HG02588 (cell line): ENCODE data around the gene RNASET2.
"Not testable (repeated sequence)": the region's sequence is repeated elsewhere in the genome, so short reads cannot be mapped to it uniquely, and the experiment has no call there.

ENCODE experiments used
- ATAC-seq: cut with Tn5 transposase; IDR thresholded peaks from one replicate; pipeline ENCODE4 v1.9.1; 2021; ENCODE audit warnings: mild to moderate bottlenecking, moderate library complexity; ENCODE audit not compliant: unreplicated experiment

RNASET2 gene

DNA sequence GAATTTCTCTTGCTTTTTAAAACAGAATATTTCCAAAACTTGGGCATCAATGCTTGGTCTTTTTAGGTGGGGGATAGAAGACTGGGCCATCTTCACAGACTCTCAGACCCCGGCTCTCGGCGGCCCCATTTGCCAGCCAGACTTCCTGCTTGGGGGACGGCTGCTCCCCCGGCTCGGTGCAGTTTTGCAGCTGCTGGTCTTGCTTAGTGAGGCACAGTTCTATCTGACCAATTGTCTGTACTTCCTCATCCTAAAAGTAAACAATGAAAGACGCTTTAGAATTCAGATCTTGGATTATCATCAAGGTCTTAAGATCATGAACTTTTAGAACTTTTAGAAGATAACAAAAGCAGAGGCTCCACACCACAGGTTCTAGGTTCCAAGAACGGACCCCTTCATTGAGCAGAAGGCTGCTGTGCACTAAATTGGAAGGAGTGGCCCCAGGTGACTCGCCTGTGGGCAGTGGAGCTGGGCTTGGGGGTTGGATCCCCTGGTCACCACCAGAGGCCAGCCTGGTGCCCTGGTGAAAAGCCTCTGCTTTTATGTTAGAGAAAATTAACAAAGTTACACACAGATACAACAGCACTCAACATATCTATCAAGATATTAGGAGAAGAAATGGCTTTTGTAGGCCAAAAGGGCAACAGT is 26.7 kb downstream of the RNASET2 start:
- ATAC-seq = no peak

- no peak for ATAC-seq
Measured at GRCh38 chr6:166928644-166929541, 27.5 kb downstream of the RNASET2 start.

DNA sequence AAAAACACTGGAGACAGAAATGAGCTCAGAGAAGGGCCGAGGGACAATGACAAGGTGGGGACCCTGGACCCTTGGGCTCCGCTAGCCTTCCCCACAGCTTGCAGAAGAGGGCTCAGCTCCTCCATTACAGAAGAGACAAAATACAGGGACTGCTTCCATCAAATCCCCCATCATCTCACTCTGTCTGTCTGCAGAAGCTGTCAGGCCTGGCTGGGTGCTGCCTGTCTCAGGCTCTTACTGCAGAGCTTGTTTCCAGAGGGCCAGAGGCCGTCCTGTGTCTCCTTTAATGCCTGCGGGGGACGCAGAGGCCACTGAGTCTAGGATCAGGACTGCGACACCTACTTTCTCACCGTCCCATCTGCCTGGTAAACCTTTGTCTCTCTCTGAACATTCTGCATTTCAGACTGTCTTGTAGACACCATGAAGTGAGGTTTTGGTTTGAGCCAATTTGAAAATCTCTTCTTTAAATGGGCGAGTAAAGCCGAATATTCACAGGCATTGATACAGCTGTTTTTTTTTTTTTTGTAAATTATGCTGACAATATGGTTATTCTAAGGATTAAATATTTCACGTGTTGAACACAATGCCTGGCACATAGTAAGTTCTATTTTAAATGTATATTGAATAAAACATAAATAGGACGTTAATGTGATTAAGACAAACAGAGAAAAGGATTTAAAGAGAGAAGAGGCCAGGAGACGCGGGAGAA is 28.3 kb downstream of the RNASET2 start:
- ATAC-seq = no peak

DNA sequence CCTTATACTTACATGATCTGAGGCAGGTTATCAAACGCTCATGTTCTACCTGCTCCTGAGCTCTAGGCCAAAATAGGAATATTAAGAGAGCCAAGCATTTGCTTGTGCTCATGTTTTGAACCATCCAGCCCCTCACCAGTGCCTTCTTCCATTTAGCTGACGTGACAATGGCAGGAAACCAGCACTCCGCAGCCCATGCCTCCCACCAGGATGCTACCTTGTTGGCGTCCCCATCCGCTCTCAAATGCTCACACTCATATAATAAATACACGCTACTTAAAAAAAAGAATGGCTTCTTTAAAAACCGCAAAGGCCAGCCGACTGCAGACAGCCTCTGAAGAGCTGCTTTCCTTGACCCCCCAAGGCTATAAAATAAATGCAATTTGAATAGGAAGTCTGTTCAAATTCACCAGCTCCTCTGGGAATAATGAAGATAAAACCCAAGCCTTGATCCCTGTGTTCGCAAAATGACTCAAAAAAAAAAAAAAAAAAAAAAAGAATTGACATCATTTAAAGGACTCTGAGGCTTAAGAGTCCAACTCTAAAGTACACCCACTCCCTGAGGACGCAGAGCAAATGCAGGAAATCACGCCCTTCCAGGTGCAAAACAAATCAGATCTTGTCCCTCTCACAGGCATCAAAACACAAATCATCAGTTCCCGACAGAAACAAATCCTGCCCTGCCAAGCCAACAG is 29.0 kb downstream of the RNASET2 start:
- no peak for ATAC-seq

DNA sequence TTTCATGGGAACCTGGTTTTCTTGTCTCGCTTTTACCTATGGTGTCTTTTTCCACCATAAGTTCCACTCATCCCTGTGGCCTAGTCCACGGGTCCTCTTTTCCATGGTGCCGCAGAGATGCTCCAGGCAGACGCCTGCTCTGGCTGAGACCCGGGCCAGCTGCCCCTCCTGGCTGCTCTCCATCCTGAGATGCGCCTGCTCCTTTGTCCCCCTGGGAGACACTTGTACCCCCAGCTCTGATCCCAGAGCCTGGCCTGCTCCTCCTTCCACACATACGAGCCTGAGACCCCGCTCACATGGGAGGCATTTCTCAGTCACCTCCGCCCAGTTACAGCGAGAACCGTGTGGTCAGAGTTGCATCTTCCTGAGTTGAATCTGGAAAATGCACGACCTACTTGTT is 29.6 kb downstream of the RNASET2 start:
- no peak for ATAC-seq

DNA sequence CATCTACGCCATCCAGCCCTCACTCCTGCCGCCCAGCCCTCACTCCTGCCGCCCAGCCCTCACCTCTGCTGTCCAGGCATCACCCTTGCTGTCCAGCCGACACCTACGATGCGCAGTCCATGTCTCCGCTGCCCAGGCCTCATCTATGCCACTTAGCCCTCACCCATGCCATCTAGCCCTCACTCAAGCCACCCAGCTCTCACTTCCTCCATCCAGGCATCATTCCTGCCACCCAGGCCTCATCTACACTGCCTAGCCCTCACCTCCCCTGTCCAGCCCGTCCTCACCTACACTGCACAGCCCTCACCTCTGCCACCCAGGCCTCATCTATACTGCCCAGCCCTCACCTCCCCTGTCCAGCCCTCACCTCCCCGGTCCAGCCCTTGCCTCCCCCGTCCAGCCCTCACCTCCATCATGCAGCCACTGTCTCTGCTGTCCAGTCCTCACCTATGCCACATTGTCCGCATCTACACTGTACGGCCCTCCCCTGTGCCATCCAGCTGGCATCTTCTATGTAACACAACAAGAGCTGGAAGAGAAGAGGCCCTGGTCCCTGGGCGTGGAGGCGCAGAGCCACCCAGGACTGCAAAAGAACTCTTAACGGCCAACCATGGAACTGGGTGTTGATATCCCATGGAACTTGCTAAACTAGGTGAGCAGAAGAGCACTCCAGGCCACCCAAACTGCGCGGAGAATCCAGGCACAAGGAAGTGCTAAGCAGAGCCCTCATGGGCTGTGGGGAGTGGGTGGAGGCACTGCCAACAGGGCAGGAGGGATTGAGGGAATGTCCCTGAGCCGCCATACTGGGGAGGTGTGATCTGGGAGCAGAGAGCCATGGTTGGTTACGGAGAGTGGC is 31.0 kb downstream of the RNASET2 start:
- ATAC-seq = no peak

DNA sequence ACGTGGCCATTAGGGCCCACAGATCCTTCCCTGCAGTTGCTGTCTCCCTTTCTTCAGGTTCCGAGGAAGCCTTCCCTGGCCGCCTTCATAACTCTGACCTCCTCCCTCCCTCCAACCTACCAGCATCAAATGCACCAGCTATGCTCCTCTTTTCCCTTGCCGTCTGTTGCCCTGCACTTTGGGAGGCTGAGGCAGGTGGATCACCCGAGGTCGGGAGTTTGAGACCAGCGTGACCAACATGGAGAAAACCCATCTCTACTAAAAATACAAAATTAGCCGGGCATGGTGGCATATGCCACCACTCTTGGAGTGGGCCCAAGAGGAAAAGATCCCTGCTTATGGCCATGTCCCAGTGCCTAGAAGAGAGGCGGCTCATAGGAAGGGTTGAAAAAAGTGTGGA is 31.8 kb downstream of the RNASET2 start:
- no peak for ATAC-seq

DNA sequence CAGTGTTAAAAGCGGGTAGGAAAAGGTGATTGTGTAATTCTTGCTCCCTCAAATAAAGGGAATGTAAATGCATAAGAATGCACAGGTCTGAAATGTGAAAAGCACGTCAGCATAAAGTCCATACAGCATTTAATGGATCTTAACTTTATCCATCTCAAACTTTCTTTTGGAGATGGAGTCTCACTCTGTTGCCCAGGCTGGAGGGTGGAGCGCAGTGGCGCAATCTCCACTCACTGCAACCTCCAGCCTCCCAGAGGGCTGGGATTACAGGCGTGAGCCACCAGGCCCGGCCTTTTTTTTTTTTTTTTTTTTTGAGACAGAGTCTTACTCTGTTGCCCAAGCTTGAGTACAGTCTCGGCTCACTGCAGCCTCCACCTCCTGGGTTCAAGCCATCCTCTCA is 33.4 kb downstream of the RNASET2 start:
- no peak for ATAC-seq

DNA sequence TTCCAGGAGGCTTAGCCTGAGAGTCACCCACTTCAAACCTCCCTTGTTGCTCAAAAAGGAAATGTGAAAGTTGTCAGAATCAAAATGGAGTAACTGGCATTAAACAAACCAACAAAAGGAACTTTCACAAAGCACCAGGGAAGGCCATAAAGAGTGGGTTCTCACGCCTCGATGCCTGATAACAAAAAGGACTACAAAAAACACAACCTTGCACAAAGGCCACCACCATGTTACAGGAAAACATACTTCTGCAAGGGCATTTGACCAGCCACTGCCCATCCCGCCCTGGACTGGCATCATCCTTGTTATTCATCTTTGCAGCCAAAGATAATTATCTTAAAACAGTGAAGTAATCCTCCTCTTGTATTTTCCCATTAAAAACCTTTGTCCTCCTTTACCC is 34.8 kb downstream of the RNASET2 start:
- no peak for ATAC-seq

DNA sequence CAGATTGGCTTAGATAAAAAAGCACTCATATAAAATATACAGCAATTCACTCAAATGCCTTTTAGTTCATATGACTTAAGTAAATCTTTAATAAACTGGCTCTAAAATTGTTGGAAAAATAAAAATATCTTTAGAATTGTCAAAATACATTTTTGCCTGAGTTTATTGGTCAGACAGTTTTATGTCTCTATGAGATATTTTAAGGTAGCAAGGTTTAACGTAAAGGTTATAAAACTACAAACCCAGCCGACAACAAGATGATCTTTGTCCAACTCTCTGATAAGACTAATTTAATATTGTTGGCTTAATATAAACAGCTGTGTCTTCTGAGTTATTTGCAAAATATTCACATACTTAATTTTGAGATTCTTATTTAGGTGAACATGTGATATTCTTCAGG is 39.5 kb downstream of the RNASET2 start:
- no peak for ATAC-seq

DNA sequence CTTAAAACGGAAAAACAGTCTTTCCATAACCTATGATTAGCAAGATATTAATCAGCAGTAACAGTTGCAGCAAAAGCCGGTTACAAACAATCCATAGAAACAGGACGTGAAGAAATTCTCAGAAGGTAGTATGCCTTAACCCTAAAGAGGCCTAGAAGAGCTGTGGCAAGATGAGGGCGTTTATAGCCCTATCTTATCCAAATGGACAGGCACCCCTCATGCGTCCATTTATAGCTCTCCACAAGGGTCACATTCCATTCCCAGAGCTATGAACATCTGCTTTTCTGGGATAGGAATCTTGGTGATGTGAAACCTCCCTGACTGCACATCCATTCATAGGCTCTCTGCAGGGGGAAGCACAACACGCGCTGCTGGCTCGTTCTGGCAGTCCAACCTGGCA is 40.9 kb downstream of the RNASET2 start:
- not testable (repeated sequence) for ATAC-seq

- not testable (repeated sequence) for ATAC-seq
Measured at GRCh38 chr6:166914952-166915351, 41.4 kb downstream of the RNASET2 start.

GRCh38 chr6:166911248-166911677 is 45.1 kb downstream of the RNASET2 start:
- ATAC-seq = no peak

DNA sequence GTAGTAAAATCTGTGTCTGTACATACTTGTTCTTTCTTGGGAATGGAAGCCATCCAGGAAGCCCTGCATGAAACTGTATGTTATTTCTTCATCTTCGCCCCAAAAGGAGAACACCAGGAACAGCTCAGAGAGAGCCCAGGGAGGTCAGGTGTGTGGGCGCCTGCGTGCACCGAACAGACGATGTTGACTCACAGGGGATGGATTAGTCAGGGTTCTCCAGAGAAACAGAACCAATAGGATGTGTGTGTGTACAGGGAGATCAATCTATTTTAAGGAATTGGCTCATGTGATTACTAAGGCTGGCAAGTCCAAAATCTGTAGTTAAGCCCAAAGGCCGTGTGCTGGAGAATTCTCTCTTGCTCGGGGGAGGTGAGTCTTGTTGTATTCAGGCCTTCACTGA is 45.7 kb downstream of the RNASET2 start:
- ATAC-seq = no peak

GRCh38 chr6:166908811-166909210 is 47.5 kb downstream of the RNASET2 start:
- ATAC-seq = no peak

DNA sequence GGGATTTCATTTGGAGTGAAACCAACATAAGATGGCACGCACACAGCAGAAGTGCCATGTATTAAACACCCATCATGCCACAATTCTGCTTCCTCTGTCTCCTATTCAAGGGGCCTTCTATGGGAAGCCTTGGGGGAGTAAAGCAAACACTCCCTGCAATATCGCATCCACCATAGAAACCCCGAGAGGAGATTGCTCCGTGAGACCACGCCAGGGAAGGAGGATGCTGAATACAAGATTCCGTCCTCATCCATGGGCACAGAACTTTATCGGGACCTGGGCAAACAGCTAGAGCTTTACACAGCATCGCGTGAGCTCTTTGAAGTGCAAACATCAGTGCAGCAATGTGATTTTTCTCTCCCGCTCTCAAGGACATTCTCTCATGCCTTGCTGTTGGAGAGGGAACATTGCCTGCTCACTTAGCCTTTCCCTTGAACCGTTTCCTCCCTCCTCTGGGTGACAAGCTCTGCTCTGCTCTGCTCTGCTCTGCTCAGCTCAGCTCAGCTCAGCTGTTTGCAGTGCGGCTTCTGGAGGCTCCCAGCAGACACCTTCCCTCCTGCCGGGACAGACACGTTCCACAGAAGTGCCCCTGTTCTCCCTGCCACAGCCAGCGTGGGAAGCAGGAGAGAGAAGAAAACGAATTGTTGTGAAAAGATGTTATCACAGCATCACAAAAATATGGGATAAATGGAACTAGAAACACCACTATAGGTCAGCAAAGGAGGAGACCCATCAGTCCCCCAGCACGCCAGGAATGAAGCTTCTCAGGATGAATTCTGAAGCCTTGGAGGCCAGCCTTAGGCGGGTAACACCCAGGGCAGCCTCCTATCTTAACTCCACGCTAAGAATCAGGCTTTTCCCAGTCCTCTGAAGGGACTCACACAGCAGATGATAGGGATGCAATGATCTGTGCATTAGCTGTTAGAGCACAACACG is 48.2 kb downstream of the RNASET2 start:
- ATAC-seq = no peak

DNA sequence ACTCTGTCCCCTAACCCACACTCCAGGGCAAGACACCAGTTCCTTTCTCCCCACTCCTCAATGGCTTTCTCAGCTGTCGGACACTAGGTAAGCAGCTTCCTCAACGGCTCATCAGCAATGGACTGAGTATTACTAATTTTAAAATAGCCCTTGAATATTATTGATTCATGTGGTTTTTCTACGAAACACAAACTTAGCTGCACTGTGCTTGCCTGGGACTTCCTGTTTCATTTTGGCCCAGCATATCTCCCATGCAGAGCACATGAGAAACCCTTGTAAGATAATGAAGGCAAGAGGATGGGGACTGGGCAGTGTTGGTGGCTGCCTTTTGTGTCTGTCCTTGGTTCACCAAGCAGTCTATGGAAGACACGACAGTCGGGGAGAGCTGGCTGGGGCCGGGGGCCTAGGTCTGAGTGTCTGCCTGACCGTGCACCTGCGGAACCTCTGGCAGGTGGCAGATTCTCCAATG is 48.9 kb downstream of the RNASET2 start:
- peak; percentile 75 for ATAC-seq

DNA sequence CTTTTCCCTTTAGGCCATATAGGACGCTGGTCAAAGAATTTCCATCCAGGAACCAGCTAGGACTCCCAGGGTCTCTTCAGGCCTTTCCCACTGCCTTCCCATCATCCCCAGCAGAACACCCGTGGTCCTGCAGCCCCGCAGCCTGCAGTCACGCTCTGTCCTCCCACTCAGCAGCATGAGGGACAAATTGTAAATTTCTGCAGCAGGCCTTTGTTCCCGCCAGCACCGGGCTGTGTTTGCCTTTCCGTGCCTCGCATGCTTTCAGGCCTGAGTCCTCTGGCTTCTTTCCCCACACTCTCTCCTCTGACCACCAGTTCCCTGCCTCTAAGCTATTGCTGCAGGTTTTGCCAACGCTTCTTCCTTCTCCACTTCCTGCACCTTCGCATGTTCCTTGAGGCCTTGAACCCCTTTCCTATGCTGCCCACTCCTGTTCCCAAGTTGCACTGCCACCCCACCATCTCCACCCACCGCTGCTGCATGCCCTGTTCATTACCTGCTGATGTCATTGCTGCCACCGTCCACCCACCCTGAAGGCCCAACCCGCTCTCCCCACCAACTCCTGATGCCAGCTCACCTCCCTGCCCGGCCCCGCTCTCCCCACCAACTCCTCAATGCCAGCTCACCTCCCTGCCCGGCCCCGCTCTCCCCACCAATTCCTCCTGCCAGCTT is 49.8 kb downstream of the RNASET2 start:
- ATAC-seq = no peak
